IPS DF 19.7 (cell line): ENCODE results near the gene FOXO6.

Experiments
- DNase-seq: peaks from one replicate; pipeline ENCODE4 v3.0.0-alpha.2; 2013; ENCODE audit warnings: low read depth, low spot score

The FOXO6 gene

DNA sequence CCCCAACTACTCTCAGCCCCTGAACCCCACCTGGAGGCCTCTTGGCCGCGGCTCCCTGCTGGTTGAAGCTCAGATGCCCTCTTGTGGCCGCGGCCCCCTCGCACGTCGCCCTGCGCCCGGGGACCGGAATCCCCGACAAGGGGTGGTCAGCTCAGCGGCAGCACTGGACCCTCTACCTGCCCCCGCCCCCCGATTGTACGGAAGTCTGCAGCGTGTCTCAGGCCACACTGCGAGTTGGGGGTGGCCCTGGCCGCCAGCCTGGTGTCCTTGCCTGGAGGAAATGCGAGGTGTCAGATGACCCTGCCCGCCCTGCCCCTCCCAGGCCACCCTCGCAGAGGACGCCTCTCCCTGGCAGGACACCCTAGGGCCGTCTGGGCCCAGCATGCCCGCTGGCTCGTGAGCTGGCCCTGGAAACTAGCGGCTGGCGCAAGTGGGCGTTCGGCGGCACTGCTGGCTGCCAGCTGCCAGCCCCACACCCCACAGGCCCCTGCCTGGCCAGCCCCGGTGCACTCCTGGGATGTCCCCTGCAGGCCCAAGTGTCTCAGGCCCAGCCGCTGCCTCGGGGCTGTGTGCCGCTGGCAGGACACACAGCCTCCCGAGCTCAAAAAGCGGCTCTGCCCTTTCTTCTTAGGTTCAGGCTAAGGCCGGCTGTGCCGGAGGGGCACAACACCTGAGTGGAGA is 62.4 kb downstream of the FOXO6 start:
- DNase-seq = no peak

DNA sequence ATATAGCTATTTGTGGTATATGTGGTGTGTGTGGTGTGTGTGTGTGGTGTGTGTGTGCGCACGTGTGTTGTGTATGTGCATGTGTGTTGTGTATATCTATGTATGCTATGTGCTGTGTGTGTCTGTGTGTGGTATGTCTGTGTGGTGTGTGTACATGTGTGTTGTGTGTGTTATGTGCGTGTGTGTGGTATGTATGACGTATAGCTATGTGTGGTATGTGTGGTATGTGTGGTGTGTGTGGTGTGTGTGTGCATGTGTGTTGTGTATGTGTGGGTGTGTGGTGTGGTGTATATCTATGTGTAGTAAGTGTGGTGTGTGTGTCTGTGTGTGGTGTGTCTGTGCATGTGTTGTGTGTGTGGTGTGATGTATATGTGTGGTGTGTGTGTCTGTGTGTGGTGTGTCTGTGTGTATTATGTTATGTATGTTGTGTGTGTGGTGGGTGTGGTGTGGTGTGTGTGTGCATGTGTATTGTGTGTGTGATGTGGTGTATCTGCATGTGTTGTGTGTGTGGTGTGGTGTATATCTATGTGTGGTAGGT is 63.4 kb downstream of the FOXO6 start:
- no peak for DNase-seq

DNA sequence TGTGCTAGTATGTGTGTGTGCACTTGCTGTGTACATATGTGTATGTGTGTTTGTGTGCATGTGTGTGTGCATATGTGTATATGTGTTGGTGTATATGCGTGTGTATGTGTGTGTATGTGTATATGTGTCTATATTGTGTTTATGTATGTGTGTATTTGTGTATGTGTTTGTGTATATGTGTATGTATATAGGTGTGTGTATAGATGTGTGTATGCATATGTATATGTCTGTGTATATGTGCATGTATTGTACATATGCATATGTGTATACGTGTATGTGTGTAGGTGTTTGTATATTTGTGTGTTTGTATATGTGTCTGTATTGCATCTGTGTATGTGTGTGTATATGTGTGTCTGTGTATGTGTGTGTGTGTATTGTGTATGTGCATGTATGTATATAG is 64.1 kb downstream of the FOXO6 start:
- no peak for DNase-seq

DNA sequence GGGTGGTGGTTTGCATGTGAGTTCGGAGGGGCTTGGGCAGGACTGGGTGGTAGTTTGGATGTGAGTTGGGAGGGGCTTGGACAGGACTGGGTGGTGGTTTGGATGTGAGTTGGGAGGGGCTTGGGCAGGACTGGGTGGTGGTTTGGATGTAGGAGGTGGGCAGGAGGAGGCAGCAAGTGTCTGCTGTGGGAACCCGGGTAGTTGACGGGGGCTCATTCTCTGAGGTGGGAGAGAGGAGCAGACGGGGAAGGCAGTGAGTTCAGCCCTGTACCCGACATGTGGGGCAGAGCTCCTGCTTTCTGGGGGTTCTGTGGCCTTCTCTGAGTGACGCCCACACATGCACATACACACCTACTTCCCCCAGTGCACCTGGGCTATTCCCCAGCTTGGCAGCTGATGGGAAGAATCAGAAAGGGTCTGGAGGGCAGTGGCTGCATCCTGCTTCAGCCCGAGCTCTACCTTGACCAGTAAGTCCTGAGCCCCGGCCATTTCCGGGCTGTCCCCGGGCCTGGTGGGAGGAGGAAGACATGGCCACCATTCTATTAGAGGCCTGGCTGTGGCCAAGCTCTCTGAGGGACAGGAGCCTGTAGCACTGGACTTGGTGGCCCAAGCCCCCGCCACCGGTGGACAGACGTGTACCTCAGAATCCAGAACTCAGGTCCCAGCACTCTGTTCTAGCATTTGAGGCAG is 65.1 kb downstream of the FOXO6 start:
- DNase-seq = no peak

DNA sequence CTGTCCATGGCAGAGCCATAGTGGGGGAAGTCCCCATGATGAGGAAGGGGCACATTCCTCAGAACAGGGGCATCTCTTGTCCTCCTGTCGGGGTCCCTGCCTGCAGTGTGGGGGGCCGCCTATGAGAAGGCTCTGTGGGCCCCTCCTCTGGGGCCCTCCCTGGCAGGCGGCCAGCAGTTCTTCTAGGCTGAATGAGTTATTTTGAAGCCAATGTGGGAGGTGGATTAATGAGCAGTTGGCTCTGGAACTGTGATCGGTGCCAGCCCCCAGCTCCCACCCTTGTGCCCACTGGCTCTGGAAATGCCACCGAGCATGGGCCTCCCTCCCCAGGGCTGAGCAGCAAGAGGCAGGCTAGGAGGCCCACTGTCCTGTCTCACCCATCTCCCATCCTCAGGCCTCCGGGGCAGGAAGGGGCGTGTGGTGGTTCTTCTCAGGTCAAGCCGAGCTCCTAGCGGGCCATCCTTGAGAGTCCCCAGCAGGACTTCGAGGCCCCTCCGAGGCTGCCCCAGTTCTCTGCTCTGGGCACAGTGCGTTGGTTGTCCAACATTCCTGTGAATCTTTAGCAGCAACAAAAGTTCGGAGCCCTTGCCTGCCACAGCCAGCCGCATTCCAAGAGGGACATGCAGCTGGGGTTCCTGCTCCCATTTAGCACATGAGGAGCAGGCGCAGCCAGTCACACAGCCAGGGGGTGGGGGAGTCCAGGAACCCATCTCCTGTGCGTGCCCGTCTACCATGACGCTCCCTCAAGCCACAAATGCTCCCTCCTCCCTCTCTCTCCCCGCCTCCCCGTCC is 66.1 kb downstream of the FOXO6 start:
- no peak for DNase-seq

DNA sequence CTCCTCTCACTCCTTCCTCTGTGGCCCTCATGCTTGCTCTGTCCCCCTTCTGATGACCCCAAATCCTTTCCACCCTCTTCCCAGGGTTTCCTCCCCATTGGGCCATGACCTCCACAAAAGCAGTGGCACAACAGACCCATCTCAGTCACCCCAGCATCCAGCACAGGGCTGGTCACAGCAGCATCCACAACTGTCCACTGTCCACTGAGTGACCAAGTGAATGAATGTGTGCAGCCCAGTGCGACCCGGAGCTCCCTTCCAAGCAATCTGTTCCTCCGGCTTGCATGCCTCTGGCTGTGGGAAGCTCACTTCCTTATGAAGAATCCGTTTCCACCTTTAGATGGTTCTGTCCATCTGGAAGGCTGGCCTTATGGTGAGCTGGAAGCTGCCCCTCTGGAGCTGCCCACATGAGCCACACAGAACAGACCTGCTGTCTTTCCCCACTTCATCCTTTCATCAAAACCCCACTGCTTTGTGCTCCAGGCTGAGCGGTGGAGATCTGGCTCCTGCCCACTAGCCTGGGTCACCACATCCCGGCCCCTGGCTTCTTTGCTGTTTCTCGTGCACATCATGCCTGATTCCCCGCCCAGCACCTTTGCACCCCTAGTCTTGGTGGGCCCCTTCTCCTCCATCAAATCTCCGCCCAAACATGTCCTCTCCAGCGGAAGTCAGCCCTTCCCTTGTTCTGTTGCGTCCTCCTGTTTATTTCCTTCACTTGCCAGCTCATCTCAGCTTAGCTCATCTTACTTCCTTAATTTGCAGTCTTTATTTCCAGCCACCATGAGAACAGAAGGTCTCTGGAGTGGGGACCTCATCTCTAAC is 66.9 kb downstream of the FOXO6 start:
- no peak for DNase-seq

DNA sequence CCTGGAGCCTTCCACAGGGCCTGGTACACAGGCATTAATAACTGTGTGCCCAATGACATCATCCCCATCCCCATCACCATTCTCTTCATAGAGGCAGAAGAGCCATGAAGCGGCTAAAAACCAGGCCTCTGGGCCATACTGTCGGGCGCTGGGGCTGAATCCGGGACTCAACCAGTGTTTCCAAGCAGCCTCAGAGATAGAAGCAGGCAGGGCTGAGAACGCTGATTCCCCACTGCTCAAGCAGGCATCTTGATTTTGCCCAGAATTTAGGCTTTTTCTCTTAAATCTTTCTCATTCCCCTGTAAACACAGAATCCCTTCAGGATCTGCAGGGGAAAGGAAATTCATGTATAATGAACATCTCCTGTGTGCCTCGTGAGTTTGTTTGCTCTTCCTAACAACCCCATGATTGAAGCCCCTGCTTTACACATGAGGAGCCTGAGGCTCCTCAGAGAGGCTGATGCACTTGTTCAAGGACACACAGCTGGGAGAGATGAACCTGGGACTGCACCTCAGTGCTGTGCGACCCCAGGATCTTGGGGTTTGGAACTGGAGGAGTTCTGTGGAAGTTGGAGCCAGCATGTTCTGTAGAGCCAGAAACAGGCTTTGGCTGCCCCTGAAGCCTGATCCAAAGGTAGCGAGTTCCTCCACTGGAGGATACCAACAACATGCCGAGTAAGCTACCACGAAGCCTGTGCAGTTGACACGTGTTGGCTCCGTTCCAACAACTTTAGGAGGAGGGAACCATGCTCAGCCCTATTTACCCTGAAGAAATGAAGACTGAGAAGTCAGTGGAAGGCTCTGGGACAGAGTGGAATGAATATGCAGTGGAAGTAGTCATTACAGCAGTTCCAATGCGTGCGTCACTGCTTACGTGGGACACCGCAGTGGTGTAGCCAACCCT is 67.8 kb downstream of the FOXO6 start:
- no peak for DNase-seq

DNA sequence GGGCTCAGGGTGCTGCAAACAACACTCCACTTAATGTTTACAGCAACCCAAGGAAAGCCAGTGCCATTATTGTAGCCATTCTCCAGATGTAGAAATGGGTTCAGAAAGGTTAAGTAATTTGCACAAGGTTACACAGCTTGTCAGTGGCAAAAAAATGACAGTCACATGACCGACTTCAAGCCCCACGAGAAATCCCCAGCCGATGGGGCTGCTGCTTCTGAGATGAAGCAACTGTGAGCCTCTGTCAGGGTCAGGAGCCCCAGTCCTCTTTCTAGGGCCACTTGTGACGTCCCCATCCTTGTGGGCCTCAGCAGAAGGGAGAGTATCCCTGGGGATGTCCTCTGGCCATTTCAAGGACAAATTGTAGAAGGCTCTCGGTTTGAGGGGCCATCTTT is 68.4 kb downstream of the FOXO6 start:
- no peak for DNase-seq

DNA sequence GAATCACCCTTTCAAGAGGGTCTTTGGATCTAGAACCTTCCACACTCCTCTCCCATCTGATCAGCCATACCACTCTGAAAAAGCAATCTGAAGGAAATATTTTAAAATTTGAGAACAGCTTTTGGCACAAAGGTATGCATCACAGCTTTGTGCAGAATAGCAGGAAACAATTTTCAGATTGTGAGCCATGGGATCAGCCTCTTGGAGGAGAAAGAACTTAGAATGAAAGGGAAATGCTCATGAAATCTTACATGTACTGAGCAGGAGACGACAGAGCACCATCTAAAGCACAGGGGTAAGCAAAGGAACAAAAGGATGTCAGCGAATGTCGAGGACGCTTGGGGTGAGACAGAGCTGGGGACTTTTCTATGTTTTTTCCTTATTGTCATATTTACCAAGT is 68.8 kb downstream of the FOXO6 start:
- no peak for DNase-seq

DNA sequence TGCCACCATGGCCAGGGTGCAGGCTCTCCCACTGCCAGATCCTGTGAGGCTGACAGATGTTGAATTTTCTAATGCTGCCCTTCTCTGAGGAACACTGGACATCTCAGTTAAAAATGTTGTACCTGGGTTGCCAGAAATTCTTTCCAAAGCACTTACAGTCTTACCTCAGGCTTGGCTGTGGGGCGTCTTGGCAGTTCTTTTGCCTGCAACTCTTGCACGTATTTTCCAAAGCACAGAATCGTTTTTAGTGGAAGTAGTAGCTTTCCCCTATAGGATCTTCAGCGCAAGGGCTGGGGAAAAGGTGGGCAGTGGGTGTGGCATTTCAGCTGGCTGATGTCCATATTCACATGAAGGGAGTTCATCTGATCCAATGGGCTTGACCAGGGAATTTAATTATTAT is 69.3 kb downstream of the FOXO6 start:
- no peak for DNase-seq

DNA sequence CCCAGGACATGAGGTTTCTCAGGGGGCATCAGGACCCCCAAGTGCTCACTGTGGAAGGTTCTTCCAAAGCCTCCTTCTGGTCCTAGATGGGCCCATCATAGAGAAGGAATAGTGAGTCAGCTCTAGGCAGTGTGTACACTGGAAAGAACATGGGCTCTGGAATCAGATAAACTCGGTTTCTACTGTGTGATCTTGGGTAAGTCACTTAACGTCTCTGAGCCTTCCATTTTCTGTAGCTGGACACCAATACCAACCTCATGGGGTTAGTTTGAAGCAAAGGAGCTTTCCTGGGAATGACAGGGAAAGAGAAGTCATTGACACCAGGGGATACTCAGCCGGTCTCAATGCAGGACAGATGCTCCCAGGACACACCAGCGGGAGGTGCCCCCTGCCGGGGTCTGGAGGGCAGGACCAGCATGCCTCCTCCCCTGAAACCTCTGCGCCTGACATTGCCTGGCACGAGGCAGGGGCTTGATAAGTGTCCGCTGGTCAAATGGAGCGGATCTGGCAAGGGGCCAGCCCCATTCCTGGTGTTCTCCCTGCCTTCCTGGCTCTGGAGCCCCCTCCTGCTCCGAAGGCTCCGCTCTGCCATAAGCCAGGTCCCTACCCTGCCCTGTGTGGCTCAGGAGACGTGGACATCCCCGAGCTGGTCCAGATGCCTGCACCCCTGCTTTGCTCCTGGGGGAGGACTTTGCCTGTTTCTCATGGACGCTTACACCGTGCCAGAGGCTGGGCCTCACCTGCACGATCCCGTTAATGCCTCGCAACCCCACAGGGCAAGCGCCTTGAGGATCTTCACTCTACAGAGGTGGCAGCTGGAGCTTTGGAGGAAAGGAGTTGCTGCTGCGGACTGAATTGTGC is 70.5 kb downstream of the FOXO6 start:
- DNase-seq = no peak
